Progenitor cell of endocrine pancreas (in vitro differentiated cells): ENCODE results near the gene TPSD1. TPM values are rescaled to one million over a fixed set of nuclear protein-coding genes. Genes with fewer than 3 reads are reported as not detected.

Experiments
- DNase-seq: peaks from one replicate; pipeline ENCODE4 v3.0.0; 2021; ENCODE audit warnings: low spot score; ENCODE audit not compliant: unreplicated experiment
- H3K27ac Mint-ChIP-seq: 2 replicates; pipeline ENCODE4 v1.8.0; 2021; ENCODE audit warnings: mild to moderate bottlenecking, moderate library complexity, mixed read lengths
- H3K27me3 Mint-ChIP-seq: 2 replicates; pipeline ENCODE4 v1.8.0; 2021; ENCODE audit warnings: mixed read lengths
- H3K36me3 Mint-ChIP-seq: 2 replicates; pipeline ENCODE4 v1.8.0; 2022; ENCODE audit warnings: mixed read lengths; ENCODE audit not compliant: insufficient read depth
- H3K4me1 Mint-ChIP-seq: 2 replicates; pipeline ENCODE4 v1.8.0; 2021; ENCODE audit warnings: low read depth, mixed read lengths
- H3K4me3 Mint-ChIP-seq: 2 replicates; pipeline ENCODE4 v1.8.0; 2021; ENCODE audit warnings: low read depth, mild to moderate bottlenecking, moderate library complexity, mixed read lengths
- H3K9me3 Mint-ChIP-seq: 2 replicates; pipeline ENCODE4 v1.8.0; 2021; ENCODE audit warnings: low read depth, mixed read lengths
- CTCF ChIP-seq: fragments of 200-600 bp; sonication (generic); IDR thresholded peaks from one replicate; pipeline ENCODE4 v1.5.0; 2021; ENCODE audit warnings: antibody characterized with exemption, mild to moderate bottlenecking; ENCODE audit not compliant: unreplicated experiment
- total RNA-seq: library from RNA; stranded (reverse); gene quantifications from 2 replicates; pipeline ENCODE4 v1.2.1, GENCODE V29; 2021

The TPSD1 gene
- total RNA-seq, 1 donor from 2014 or later, result not detected

DNA sequence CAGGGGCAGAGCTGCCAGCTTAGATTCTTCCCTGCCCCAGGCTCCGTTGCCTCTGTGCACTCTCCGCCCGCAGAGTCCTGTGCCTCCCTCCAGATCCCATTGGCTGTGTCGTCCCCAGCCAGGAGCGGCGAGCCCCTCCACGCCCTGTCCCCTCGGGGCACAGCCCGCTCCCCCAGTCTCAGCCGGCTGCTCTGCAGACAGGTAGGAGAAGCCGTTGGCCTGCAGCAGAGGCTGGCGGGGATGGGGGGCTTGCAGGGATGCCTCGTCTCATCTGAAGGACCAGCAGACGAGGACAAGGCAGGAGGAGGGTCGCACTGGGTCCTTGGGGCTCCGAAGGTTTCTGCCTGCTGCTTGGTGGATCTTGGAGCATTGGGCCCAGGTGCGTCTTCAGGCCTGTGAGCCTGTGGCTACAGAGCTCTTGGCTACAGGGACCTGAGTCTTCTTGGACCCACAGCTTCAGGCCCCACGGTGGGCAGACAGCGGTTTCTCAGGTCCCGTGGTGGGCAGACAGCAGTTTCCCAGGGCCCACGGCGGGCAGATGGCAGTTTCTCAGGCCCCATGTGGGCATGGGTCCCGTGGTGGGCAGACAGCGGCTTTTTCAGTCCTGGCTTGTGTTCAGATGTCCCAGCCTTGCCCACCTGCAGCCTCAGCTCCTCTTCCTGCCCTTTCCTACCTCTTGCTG lies 36.8 kb upstream of the TPSD1 start:
- Mint-ChIP-seq H3K9me3 (no peaks in the 10 kb centered on the region), H3K36me3 (peaks cover 2% of the 10 kb centered on the region), H3K4me3 (no peak overlapping the region), H3K27ac (no peak overlapping the region), H3K27me3 (no peaks in the 10 kb centered on the region), H3K4me1 (no peaks in the 10 kb centered on the region)
- TF ChIP-seq CTCF, result no peak
- no peak for DNase-seq

- H3K27me3 Mint-ChIP-seq, result no peaks in the 10 kb centered on the region
- peaks cover 2% of the 10 kb centered on the region for H3K36me3 Mint-ChIP-seq
- H3K27ac Mint-ChIP-seq, result no peak overlapping the region
- H3K4me1 Mint-ChIP-seq, result no peaks in the 10 kb centered on the region
- DNase-seq, result no peak
- no peak overlapping the region for H3K4me3 Mint-ChIP-seq
- no peak for TF ChIP-seq CTCF
- no peaks in the 10 kb centered on the region for H3K9me3 Mint-ChIP-seq
Measured at GRCh38 chr16:1220098-1220728, 35.7 kb upstream of the TPSD1 start.

- no peaks in the 10 kb centered on the region for H3K9me3 Mint-ChIP-seq
- peaks cover 2% of the 10 kb centered on the region for H3K36me3 Mint-ChIP-seq
- no peak for TF ChIP-seq CTCF
- H3K4me3 Mint-ChIP-seq, result no peak overlapping the region
- no peak for DNase-seq
- H3K27ac Mint-ChIP-seq, result no peak overlapping the region
- no peaks in the 10 kb centered on the region for H3K27me3 Mint-ChIP-seq
- no peaks in the 10 kb centered on the region for H3K4me1 Mint-ChIP-seq
Measured at GRCh38 chr16:1220841-1221627, 34.8 kb upstream of the TPSD1 start.

GRCh38 chr16:1221628-1222552 lies 34.0 kb upstream of the TPSD1 start:
- Mint-ChIP-seq H3K9me3 (no peaks in the 10 kb centered on the region), H3K27ac (no peak overlapping the region), H3K4me3 (no peak overlapping the region), H3K4me1 (no peaks in the 10 kb centered on the region), H3K36me3 (peaks cover 2% of the 10 kb centered on the region), H3K27me3 (no peaks in the 10 kb centered on the region)
- TF ChIP-seq CTCF, result no peak
- DNase-seq, result no peak
